Karpas-422 (cell line): ENCODE data around the gene EFCAB7. TPM values are rescaled to one million over a fixed set of nuclear protein-coding genes. Genes with fewer than 3 reads are reported as not detected.

Experiments
- DNase-seq: peaks from one replicate; pipeline ENCODE4 v3.0.0-alpha.2; 2015
- H2AFZ ChIP-seq: fragments of 200-600 bp; sonication (generic); 2 replicates; pipeline ENCODE4 v1.6.1; 2014; ENCODE audit warnings: antibody characterized with exemption, low read length, mixed read lengths
- H3K27ac ChIP-seq: fragments of 200-600 bp; sonication (generic); 2 replicates; pipeline ENCODE4 v1.5.1; 2014; ENCODE audit warnings: mild to moderate bottlenecking, low read length, moderate library complexity
- H3K27me3 ChIP-seq: fragments of 200-600 bp; sonication (generic); 2 replicates; pipeline ENCODE4 v1.6.1; 2014; ENCODE audit warnings: low read length, mixed read lengths
- H3K36me3 ChIP-seq: fragments of 200-600 bp; sonication (generic); 2 replicates; pipeline ENCODE4 v1.6.1; 2014; ENCODE audit warnings: low read length, mixed read lengths; ENCODE audit not compliant: insufficient read depth
- H3K4me1 ChIP-seq: fragments of 200-600 bp; sonication (generic); 2 replicates; pipeline ENCODE4 v1.6.1; 2014; ENCODE audit warnings: mild to moderate bottlenecking, low read length, mixed read lengths
- H3K4me2 ChIP-seq: fragments of 200-600 bp; sonication (generic); 2 replicates; pipeline ENCODE4 v1.6.1; 2014; ENCODE audit warnings: low read length, low read depth, mild to moderate bottlenecking; ENCODE audit not compliant: poor library complexity, severe bottlenecking
- H3K4me3 ChIP-seq: fragments of 200-600 bp; sonication (generic); 2 replicates; pipeline ENCODE4 v1.5.1; 2014; ENCODE audit warnings: mild to moderate bottlenecking, antibody characterized with exemption, low read length, mixed read lengths
- H3K79me2 ChIP-seq: fragments of 200-600 bp; sonication (generic); 2 replicates; pipeline ENCODE4 v1.6.1; 2014; ENCODE audit warnings: mild to moderate bottlenecking, low read length, mixed read lengths
- H3K9ac ChIP-seq: fragments of 200-600 bp; sonication (generic); 2 replicates; pipeline ENCODE4 v1.6.0; 2014; ENCODE audit warnings: low read length
- H3K9me2 ChIP-seq: fragments of 200-600 bp; sonication (generic), shearing (Covaris generic); replicated peaks from 2 replicates; pipeline ENCODE4 v1.6.0; 2014; ENCODE audit warnings: mild to moderate bottlenecking, low read length, moderate library complexity; ENCODE audit not compliant: insufficient read depth
- H3K9me3 ChIP-seq: fragments of 300-700, 200-600 bp; sonication (generic); 2 replicates; pipeline ENCODE4 v1.6.1; 2014; ENCODE audit warnings: low read length, mixed read lengths
- H4K20me1 ChIP-seq: fragments of 200-600 bp; sonication (generic); 2 replicates; pipeline ENCODE4 v1.6.1; 2014; ENCODE audit warnings: mild to moderate bottlenecking, antibody characterized with exemption, low read length, low read depth; ENCODE audit not compliant: insufficient read depth
- total RNA-seq: library from RNA; depleted of rRNA; stranded (reverse); fragments of >200 nt; shearing (Covaris generic); gene quantifications from 2 replicates; pipeline ENCODE4 v1.2.3, GENCODE V29; 2014; ENCODE audit warnings: low replicate concordance

Gene EFCAB7
- total RNA-seq, 1 experiment from 2014 or later = 20.0 TPM

GRCh38 chr1:63534406-63534805 is 11.1 kb downstream of the EFCAB7 start:
- Histone ChIP-seq H3K36me3 (peaks cover 28% of the 10 kb centered on the region; the same call in 1 of the 2 replicates), H3K79me2 (no peaks in the 10 kb centered on the region), H3K4me1 (0 out of 2 replicates have a peak, but pooled peaks cover 3% of the 10 kb centered on the region), H4K20me1 (no peaks in the 10 kb centered on the region), H3K9me2 (no peaks in the 10 kb centered on the region), H3K27ac (no peak overlapping the region), H3K27me3 (no peaks in the 10 kb centered on the region), H2AFZ (no peak overlapping the region), H3K9ac (no peak overlapping the region), H3K4me3 (no peak overlapping the region), H3K9me3 (no peaks in the 10 kb centered on the region), H3K4me2 (no peak overlapping the region)
- no peak for DNase-seq

DNA sequence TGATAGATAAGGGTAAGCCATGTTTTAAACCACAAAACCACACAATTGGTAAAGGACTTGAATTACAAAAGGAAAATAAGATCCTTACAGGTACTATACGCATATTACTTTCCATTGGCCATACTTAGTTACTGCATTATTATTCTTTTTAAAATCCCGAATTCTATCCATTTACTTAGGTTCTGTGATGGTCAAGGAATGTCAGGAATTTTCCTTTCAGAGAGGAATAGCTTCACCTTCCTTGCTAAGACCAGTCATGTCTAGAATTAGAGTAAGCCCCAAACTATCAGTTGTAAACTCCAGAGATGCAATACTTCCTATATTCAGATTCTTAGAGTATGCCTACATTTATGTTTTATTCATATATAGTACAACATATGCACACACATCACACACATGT is 13.7 kb downstream of the EFCAB7 start:
- Histone ChIP-seq H3K9me3 (no peaks in the 10 kb centered on the region), H3K9me2 (no peaks in the 10 kb centered on the region), H3K36me3 (peaks cover 27% of the 10 kb centered on the region; the same call in 1 of the 2 replicates), H3K4me3 (no peak overlapping the region), H3K27me3 (no peaks in the 10 kb centered on the region), H3K79me2 (no peaks in the 10 kb centered on the region), H2AFZ (no peak overlapping the region), H4K20me1 (no peaks in the 10 kb centered on the region), H3K4me2 (no peak overlapping the region), H3K4me1 (0 out of 2 replicates have a peak, but pooled peaks cover 3% of the 10 kb centered on the region), H3K27ac (no peak overlapping the region), H3K9ac (no peak overlapping the region)
- DNase-seq = no peak

DNA sequence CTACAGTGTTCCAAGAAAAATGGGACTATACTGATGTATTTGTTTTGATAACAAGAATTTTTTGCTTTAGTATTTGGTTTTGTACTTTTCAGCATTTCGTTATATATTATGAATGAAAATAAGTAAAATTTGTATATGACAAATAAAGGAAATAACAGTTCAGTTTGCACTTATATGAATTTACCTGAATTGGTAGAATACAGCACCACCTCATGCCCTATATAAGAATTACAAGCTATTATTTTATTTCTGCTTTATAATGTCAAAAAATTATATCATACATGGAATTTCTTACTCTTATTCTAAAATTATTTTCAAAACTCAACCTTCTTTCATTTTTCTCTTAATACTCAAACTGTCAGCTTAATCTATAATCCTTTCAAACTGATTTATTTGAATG is 14.6 kb downstream of the EFCAB7 start:
- Histone ChIP-seq H3K9me2 (no peaks in the 10 kb centered on the region), H3K27me3 (no peaks in the 10 kb centered on the region), H3K27ac (no peak overlapping the region), H3K79me2 (no peaks in the 10 kb centered on the region), H3K9me3 (no peaks in the 10 kb centered on the region), H3K4me2 (no peak overlapping the region), H3K4me3 (no peak overlapping the region), H3K4me1 (0 out of 2 replicates have a peak, but pooled peaks cover 3% of the 10 kb centered on the region), H3K9ac (no peak overlapping the region), H4K20me1 (no peaks in the 10 kb centered on the region), H2AFZ (no peak overlapping the region), H3K36me3 (peaks cover 19% of the 10 kb centered on the region; the same call in 1 of the 2 replicates)
- peak; percentile 64 for DNase-seq

- H3K27ac ChIP-seq = no peak overlapping the region
- H3K4me1 ChIP-seq = no peaks in the 10 kb centered on the region
- H4K20me1 ChIP-seq = no peaks in the 10 kb centered on the region
- H3K79me2 ChIP-seq = no peaks in the 10 kb centered on the region
- H3K9me2 ChIP-seq = no peaks in the 10 kb centered on the region
- DNase-seq = no peak
- no peak overlapping the region for H3K4me3 ChIP-seq
- H3K9ac ChIP-seq = no peak overlapping the region
- H3K9me3 ChIP-seq = no peaks in the 10 kb centered on the region
- no peaks in the 10 kb centered on the region for H3K27me3 ChIP-seq
- no peak overlapping the region for H3K4me2 ChIP-seq
- no peak overlapping the region for H2AFZ ChIP-seq
- no peaks in the 10 kb centered on the region for H3K36me3 ChIP-seq
Observed at GRCh38 chr1:63545780-63546179, 22.5 kb downstream of the EFCAB7 start.

DNA sequence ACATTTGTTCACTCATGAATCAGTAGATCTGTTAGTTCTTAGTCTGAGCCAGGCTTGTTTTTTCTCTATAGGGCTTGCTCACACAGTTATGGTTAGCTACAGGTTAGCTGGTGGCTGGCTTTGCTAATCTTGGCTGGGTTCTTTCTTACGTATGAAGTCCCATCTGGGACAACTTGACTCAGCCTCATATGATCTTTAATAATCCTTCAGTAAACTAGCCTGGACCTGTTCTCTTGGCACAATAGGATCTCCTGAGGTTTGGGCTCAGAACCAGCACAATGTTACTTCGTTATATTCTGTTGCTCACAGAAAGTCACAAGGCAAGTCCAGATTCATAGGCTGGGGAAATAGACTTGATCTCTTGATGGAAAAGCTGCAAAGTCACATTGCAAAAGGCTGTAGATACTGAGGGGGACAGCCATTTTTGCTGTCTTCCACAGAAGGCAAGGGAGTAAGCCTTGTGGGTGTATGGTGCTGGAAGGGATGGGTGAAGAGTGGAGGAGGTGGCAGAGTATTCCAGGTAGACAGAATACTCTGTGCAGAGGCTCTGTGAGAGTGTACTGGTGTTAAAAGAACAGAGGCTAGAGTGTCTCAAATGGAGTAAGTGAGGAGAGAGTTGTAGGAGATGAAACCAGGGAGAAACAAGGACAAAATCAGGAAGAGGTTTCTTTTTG is 24.4 kb downstream of the EFCAB7 start:
- Histone ChIP-seq H3K9me3 (no peaks in the 10 kb centered on the region), H3K79me2 (no peaks in the 10 kb centered on the region), H3K4me3 (no peak overlapping the region), H4K20me1 (no peaks in the 10 kb centered on the region), H3K27me3 (no peaks in the 10 kb centered on the region), H3K4me2 (no peak overlapping the region), H3K9ac (no peak overlapping the region), H3K9me2 (no peaks in the 10 kb centered on the region), H3K27ac (no peak overlapping the region), H3K4me1 (no peaks in the 10 kb centered on the region), H2AFZ (no peak overlapping the region), H3K36me3 (no peaks in the 10 kb centered on the region)
- DNase-seq = no peak

DNA sequence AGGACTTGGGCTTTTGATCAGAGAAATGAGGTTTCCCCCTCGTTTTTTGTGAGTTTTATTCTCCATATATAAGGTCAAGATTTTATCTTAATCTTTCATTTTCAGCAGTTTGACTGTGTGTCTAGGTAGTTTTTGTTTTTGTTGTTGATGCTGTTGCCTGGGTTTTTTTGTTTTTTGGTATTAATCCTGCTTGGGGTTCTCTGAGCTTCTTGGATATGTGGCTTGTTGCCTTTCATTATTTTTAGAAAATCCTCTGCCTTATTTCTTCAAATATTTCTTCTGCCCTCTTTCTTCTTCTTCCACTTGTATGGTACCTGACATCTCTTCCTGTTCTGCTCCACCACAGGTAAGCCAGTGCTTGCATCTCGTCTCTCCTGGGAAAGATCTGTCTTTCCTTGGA is 25.0 kb downstream of the EFCAB7 start:
- Histone ChIP-seq H3K79me2 (no peaks in the 10 kb centered on the region), H3K9ac (no peak overlapping the region), H3K9me2 (no peaks in the 10 kb centered on the region), H3K27ac (no peak overlapping the region), H3K4me1 (no peaks in the 10 kb centered on the region), H3K9me3 (no peaks in the 10 kb centered on the region), H2AFZ (no peak overlapping the region), H3K36me3 (no peaks in the 10 kb centered on the region), H3K27me3 (no peaks in the 10 kb centered on the region), H4K20me1 (no peaks in the 10 kb centered on the region), H3K4me2 (no peak overlapping the region), H3K4me3 (no peak overlapping the region)
- no peak for DNase-seq

DNA sequence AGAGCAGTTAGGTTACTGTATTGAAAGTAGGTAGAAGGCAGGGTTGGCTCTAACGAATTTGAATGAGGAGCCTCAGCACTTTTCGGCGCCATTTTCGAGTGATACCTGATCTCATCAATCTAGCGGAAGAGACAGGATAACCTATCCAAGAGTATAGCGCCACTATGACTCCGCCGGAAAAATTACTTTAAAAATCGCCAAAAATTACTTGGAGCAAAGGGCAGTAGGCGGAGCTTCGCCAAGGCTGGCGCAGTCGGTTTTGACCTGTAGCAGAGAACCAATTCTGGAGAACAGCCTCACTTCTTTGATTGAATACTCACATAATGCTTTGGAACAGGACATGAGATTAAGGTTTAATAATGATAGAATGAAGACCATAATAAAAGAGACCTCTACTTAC is 25.6 kb downstream of the EFCAB7 start:
- Histone ChIP-seq H3K27ac (no peak overlapping the region), H3K9me2 (no peaks in the 10 kb centered on the region), H2AFZ (no peak overlapping the region), H3K4me2 (no peak overlapping the region), H3K9me3 (no peaks in the 10 kb centered on the region), H3K36me3 (no peaks in the 10 kb centered on the region), H3K4me3 (no peak overlapping the region), H3K27me3 (no peaks in the 10 kb centered on the region), H3K4me1 (no peaks in the 10 kb centered on the region), H4K20me1 (no peaks in the 10 kb centered on the region), H3K79me2 (no peaks in the 10 kb centered on the region), H3K9ac (no peak overlapping the region)
- no peak for DNase-seq

- Histone ChIP-seq H3K9ac (no peak overlapping the region), H3K4me1 (no peaks in the 10 kb centered on the region), H3K4me3 (no peak overlapping the region), H3K9me2 (no peaks in the 10 kb centered on the region), H3K27me3 (no peaks in the 10 kb centered on the region), H3K36me3 (no peaks in the 10 kb centered on the region), H3K27ac (no peak overlapping the region), H2AFZ (no peak overlapping the region), H3K79me2 (no peaks in the 10 kb centered on the region), H4K20me1 (no peaks in the 10 kb centered on the region), H3K4me2 (no peak overlapping the region), H3K9me3 (no peaks in the 10 kb centered on the region)
- no peak for DNase-seq
Observed at GRCh38 chr1:63555480-63555879, 32.2 kb downstream of the EFCAB7 start.
